IMR-90 (cell line): ENCODE results near the gene TXNDC16. TPM values are rescaled to one million over a fixed set of nuclear protein-coding genes. Genes with fewer than 3 reads are reported as not detected.

Source experiments
- ATAC-seq: fragments of 200-7000 bp; cut with Tn5 transposase; 2 replicates; pipeline ENCODE4 v1.9.1; 2020; ENCODE audit warnings: low read depth, mild to moderate bottlenecking, moderate library complexity
- BruUV-seq: library from RNA; stranded (reverse); fragments of 400-500 nt; replicated peaks from 2 replicates; lab custom pipeline; 2021; lab: Mats Ljungman, UMichigan
- CTCF ChIA-PET: fragments of 300-600 bp; formaldehyde crosslinking; extraction: SDS; loops from one replicate; lab custom pipeline; 2021; ENCODE audit warnings: antibody characterized with exemption; lab: Yijun Ruan, JAX
- POLR2A ChIA-PET: fragments of 300-600 bp; sonication (Branson Sonifier 250); formaldehyde crosslinking; loops from one replicate; lab custom pipeline; 2022; ENCODE audit warnings: antibody characterized with exemption; ENCODE audit not compliant: unreplicated experiment; lab: Charles Lee
- DNase-seq: peaks from one replicate; pipeline ENCODE4 v3.0.0; 2013
- H2AFZ ChIP-seq: replicated peaks from 2 replicates; pipeline ENCODE3; 2013; ENCODE audit warnings: low read length, mild to moderate bottlenecking; ENCODE audit not compliant: poor library complexity
- H2AK5ac ChIP-seq: 2 replicates; pipeline ENCODE4 v1.6.1; 2013; ENCODE audit warnings: low read depth, low read length, inconsistent platforms
- H2AK9ac ChIP-seq: replicated peaks from 2 replicates; pipeline ENCODE3; 2013; ENCODE audit warnings: mild to moderate bottlenecking, low read depth, low read length, moderate library complexity; ENCODE audit not compliant: poor library complexity
- H2BK120ac ChIP-seq: 2 replicates; pipeline ENCODE4 v1.6.1; 2013; ENCODE audit warnings: low read depth, low read length, inconsistent platforms
- H2BK15ac ChIP-seq: 3 replicates; pipeline ENCODE4 v1.6.1; 2013; ENCODE audit warnings: low read depth, low read length, inconsistent platforms
- H2BK20ac ChIP-seq: 2 replicates; pipeline ENCODE4 v1.6.1; 2013; ENCODE audit warnings: low read depth, mild to moderate bottlenecking, inconsistent platforms, low read length, moderate library complexity
- H2BK5ac ChIP-seq: 2 replicates; pipeline ENCODE4 v1.6.1; 2013; ENCODE audit warnings: mild to moderate bottlenecking, low read depth, low read length, inconsistent platforms; ENCODE audit not compliant: poor library complexity, severe bottlenecking
- H3K14ac ChIP-seq: replicated peaks from 2 replicates; pipeline ENCODE4 v1.6.1; 2013; ENCODE audit warnings: low read depth, low read length, inconsistent platforms
- H3K18ac ChIP-seq: 2 replicates; pipeline ENCODE4 v1.6.1; 2013; ENCODE audit warnings: low read depth, low read length, control low read depth
- H3K23ac ChIP-seq: 2 replicates; pipeline ENCODE4 v1.6.1; 2013; ENCODE audit warnings: low read depth, low read length, inconsistent platforms
- H3K27ac ChIP-seq: 2 replicates; pipeline ENCODE4 v1.5.1; 2013; ENCODE audit warnings: mild to moderate bottlenecking, control low read depth, low read length; ENCODE audit not compliant: insufficient read depth
- H3K27me3 ChIP-seq: 2 replicates; pipeline ENCODE4 v1.6.1; 2013; ENCODE audit warnings: low read length; ENCODE audit not compliant: control insufficient read depth, insufficient read depth
- H3K36me3 ChIP-seq: 2 replicates; pipeline ENCODE4 v1.6.1; 2013; ENCODE audit warnings: low read length, mixed read lengths; ENCODE audit not compliant: control insufficient read depth, insufficient read depth
- H3K4ac ChIP-seq: 2 replicates; pipeline ENCODE4 v1.6.1; 2013; ENCODE audit warnings: low read depth, low read length, inconsistent platforms
- H3K4me1 ChIP-seq: 2 replicates; pipeline ENCODE4 v1.6.1; 2013; ENCODE audit warnings: low read length, mixed read lengths; ENCODE audit not compliant: control insufficient read depth, insufficient read depth
- H3K4me2 ChIP-seq: 2 replicates; pipeline ENCODE4 v1.6.1; 2013; ENCODE audit warnings: low read depth, mild to moderate bottlenecking, control low read depth, low read length, moderate library complexity
- H3K4me3 ChIP-seq: 2 replicates; pipeline ENCODE4 v1.5.1; 2013; ENCODE audit warnings: low read depth, mild to moderate bottlenecking, control low read depth, low read length, moderate library complexity; ENCODE audit not compliant: insufficient read depth
- H3K56ac ChIP-seq: 2 replicates; pipeline ENCODE4 v1.6.1; 2013; ENCODE audit warnings: low read length, inconsistent platforms; ENCODE audit not compliant: insufficient read depth; ENCODE audit errors: extremely low read depth
- H3K79me1 ChIP-seq, 2 experiments: 2 replicates each; pipeline ENCODE4 v1.6.1; 2013; ENCODE audit warnings: low read length in 2 of 2, inconsistent platforms in 1 of 2, low read depth in 1 of 2
- H3K9ac ChIP-seq: 2 replicates; pipeline ENCODE4 v1.6.1; 2013; ENCODE audit warnings: low read depth, low read length, control low read depth
- H3K9me1 ChIP-seq: 2 replicates; pipeline ENCODE4 v1.6.1; 2013; ENCODE audit warnings: low read length, inconsistent platforms; ENCODE audit not compliant: insufficient read depth
- H3K9me3 ChIP-seq: 2 replicates; pipeline ENCODE4 v1.6.1; 2013; ENCODE audit warnings: low read length; ENCODE audit not compliant: control insufficient read depth, insufficient read depth
- H4K20me1 ChIP-seq: 2 replicates; pipeline ENCODE4 v1.6.1; 2013; ENCODE audit warnings: low read length, inconsistent platforms; ENCODE audit not compliant: insufficient read depth
- H4K5ac ChIP-seq: 2 replicates; pipeline ENCODE4 v1.6.1; 2013; ENCODE audit warnings: mild to moderate bottlenecking, low read depth, low read length, control low read depth
- H4K8ac ChIP-seq, 2 experiments: 2 replicates each; pipeline ENCODE4 v1.6.1; 2013; ENCODE audit warnings: low read depth in 2 of 2, low read length in 2 of 2, control low read depth in 1 of 2, inconsistent platforms in 1 of 2
- H4K91ac ChIP-seq: 2 replicates; pipeline ENCODE4 v1.6.1; 2013; ENCODE audit warnings: low read depth, low read length, inconsistent platforms; ENCODE audit not compliant: insufficient read depth
- SMC3 ChIP-seq: fragments of 150-350 bp; IDR thresholded peaks from 2 replicates; pipeline ENCODE4 v1.6.1; 2016; ENCODE audit warnings: low read depth, mild to moderate bottlenecking, antibody characterized with exemption, low read length, moderate library complexity
- USF2 ChIP-seq: fragments of 150-350 bp; IDR thresholded peaks from 2 replicates; pipeline ENCODE4 v1.6.1; 2017; ENCODE audit warnings: mild to moderate bottlenecking, antibody characterized with exemption, low read length, low read depth
- dilution Hi-C: fragments of 300-500 bp; cut with HindIII; formaldehyde crosslinking; loops from one replicate; pipeline ENCODE4 v1.14.3; 2018; ENCODE audit warnings: low sequenced_read_pairs; ENCODE audit not compliant: unreplicated experiment
- in situ Hi-C: fragments of 300-500 bp; cut with MboI; formaldehyde crosslinking; loops from 3 replicates; pipeline ENCODE4 v1.14.3; 2019; ENCODE audit warnings: low sequenced_read_pairs, inconsistent platforms, mixed read lengths
- intact Hi-C: fragments of 100-400 bp; cut with micrococcal nuclease; formaldehyde crosslinking; loops from 2 replicates; pipeline ENCODE4 v1.10.0; 2022
- polyA plus RNA-seq, 3 experiments: library from polyadenylated mRNA; depleted of rRNA; stranded (reverse); fragments of >200 nt; gene quantifications; 2 replicates each; pipeline ENCODE4 v1.2.3, GENCODE V29; 2012; ENCODE audit warnings: low replicate concordance in 1 of 3
- total RNA-seq: library from RNA; depleted of rRNA; stranded (reverse); fragments of >200 nt; gene quantifications from 2 replicates; pipeline ENCODE4 v1.2.3, GENCODE V29; 2012

Gene TXNDC16
- total and polyA plus RNA-seq, 2 of the 4 experiments (the other 2 are of a cell fraction) = 1.4 TPM

DNA sequence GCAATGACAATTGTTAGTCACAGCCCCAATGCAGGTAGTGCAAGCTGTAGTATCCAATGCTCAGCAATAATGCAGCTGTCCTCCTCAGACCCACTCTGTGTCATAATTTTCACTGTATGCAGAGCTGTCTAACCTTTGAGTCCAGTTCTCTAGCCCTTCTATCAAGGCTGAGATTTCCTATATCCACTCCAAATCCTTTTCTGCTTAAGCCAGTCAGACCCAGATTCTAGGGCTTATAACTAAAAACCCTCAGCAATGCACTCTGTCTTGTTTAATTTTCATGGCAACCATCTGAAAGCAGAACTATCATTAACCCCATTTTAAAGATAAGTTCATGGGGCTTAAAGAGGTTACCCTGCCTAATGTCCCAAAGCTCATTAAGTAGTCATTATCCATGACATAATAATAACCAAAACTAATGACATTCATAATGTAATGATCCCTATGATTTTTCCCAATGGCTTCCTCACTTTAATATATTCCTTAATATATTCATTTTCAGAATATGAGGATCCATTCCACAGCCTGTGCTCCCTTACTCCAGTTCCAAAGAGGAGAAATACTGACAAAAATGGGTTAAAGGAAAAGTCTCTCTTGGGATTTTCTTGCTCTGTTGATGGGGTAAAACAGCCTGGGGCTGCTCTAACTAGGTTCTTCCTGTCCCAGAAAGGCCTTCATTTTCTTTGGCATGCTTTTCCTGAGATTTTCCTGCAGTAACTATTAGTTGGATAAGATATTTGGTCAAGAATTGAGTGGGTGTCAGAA is 29.5 kb downstream of the TXNDC16 start:
- Histone ChIP-seq H2BK15ac (no peak overlapping the region), H3K9me3 (no peaks in the 10 kb centered on the region)
- BruUV-seq = no TSS peak

More for the DNA sequence above, 29.5 kb downstream of the TXNDC16 start:
- no peak overlapping the region for H3K14ac ChIP-seq
- H3K4me1 ChIP-seq = no peaks in the 10 kb centered on the region
- in situ Hi-C loops (no loop called here), intact Hi-C loops (no loop called here), dilution Hi-C loops (no loop called here)
- no peak overlapping the region for H2AK5ac ChIP-seq
- TF ChIP-seq USF2 = no peak
- no peak for TF ChIP-seq SMC3
- no peak overlapping the region for H3K4me3 ChIP-seq
- H3K18ac ChIP-seq = no peak overlapping the region
- H3K9me1 ChIP-seq = no peaks in the 10 kb centered on the region
- H2BK120ac ChIP-seq = no peak overlapping the region
- H3K9ac ChIP-seq = no peak overlapping the region
- H2BK5ac ChIP-seq = no peak overlapping the region
- no peaks in the 10 kb centered on the region for H3K36me3 ChIP-seq
- no peak overlapping the region for H2AFZ ChIP-seq
- no peaks in the 10 kb centered on the region for H3K79me1 ChIP-seq
- H2AK9ac ChIP-seq = no peak overlapping the region
- no peak overlapping the region for H3K4me2 ChIP-seq
- ATAC-seq = no peak
- no peaks in the 10 kb centered on the region for H3K27me3 ChIP-seq
- H3K4ac ChIP-seq = no peak overlapping the region
- DNase-seq = no peak
- CTCF ChIA-PET = no interaction called here
- H3K56ac ChIP-seq = no peak overlapping the region
- no peak overlapping the region for H4K8ac ChIP-seq
- H3K27ac ChIP-seq = no peak overlapping the region
- H4K91ac ChIP-seq = no peak overlapping the region
- H4K5ac ChIP-seq = no peak overlapping the region
- H2BK20ac ChIP-seq = no peak overlapping the region
- no peaks in the 10 kb centered on the region for H4K20me1 ChIP-seq
- POLR2A ChIA-PET = no interaction called here
- no peak overlapping the region for H3K23ac ChIP-seq
